Anterior cingulate cortex (tissue), 58 donors: ENCODE measurements around the gene FAM110A.
"Not testable (repeated sequence)": the region's sequence is repeated elsewhere in the genome, so short reads cannot be mapped to it uniquely, and the experiment has no call there.

Experiments used
- DNase-seq, 58 donors: peaks; one replicate each; lab custom pipeline; 2025; lab: John Stamatoyannopoulos, UW

The FAM110A gene

GRCh38 chr20:822651-823573, 10.6 kb upstream of the FAM110A start:
- no peak for DNase-seq

- DNase-seq: no peak
Measured at GRCh38 chr20:823574-823902, 10.0 kb upstream of the FAM110A start.

GRCh38 chr20:824490-824889, 9.0 kb upstream of the FAM110A start:
- DNase-seq: no peak

- DNase-seq: no peak
Measured at GRCh38 chr20:824916-825315, 8.6 kb upstream of the FAM110A start.

GRCh38 chr20:825710-826421, 7.6 kb upstream of the FAM110A start:
- no peak for DNase-seq

- no peak for DNase-seq
Measured at GRCh38 chr20:826695-827323, 6.7 kb upstream of the FAM110A start.

GRCh38 chr20:827981-828380, 5.5 kb upstream of the FAM110A start:
- DNase-seq: not testable (repeated sequence)

GRCh38 chr20:828987-829386, 4.5 kb upstream of the FAM110A start:
- no peak for DNase-seq

- no peak for DNase-seq
Measured at GRCh38 chr20:829551-829950, 4.0 kb upstream of the FAM110A start.

GRCh38 chr20:830011-830521, 3.4 kb upstream of the FAM110A start:
- DNase-seq: no peak

GRCh38 chr20:831251-831650, 2.3 kb upstream of the FAM110A start:
- DNase-seq: no peak

GRCh38 chr20:831956-832355, 1.6 kb upstream of the FAM110A start:
- DNase-seq: no peak

GRCh38 chr20:833121-833449, 430 bp upstream of the FAM110A start:
- DNase-seq: no peak

GRCh38 chr20:834151-834746, 734 bp downstream of the FAM110A start:
- DNase-seq: peak in 2 of 58 donors; percentile 16 to 33

- peak in 1 of 58 donors; percentile 28 for DNase-seq
Measured at GRCh38 chr20:835608-836045, 2.1 kb downstream of the FAM110A start.

GRCh38 chr20:836190-836589, 2.7 kb downstream of the FAM110A start:
- no peak for DNase-seq

- no peak for DNase-seq
Measured at GRCh38 chr20:839015-839414, 5.5 kb downstream of the FAM110A start.

GRCh38 chr20:839626-840025, 6.1 kb downstream of the FAM110A start:
- no peak for DNase-seq

- no peak for DNase-seq
Measured at GRCh38 chr20:840503-840857, 7.0 kb downstream of the FAM110A start.

GRCh38 chr20:840858-841567, 7.5 kb downstream of the FAM110A start:
- DNase-seq: no peak
